ENCODE results near the gene INPP5D.

- TF ChIP-seq CTCF (IDR thresholded peaks at IDR 0.05): no peak
- TF ChIP-seq POLR2A (IDR thresholded peaks at IDR 0.05; ENCODE audit: low read depth): no peak
- no peak for TF ChIP-seq POLR2AphosphoS5 (IDR thresholded peaks at IDR 0.05)
Observed at GRCh38 chr2:233094614-233095013, 34.5 kb downstream of the INPP5D start.
